Left hindlimb (tissue), 1 donor: ENCODE measurements around the gene NDOR1.

Source experiments
- DNase-seq: peaks from one replicate; pipeline ENCODE4 v3.0.0-alpha.2; 2018

The NDOR1 gene

DNA sequence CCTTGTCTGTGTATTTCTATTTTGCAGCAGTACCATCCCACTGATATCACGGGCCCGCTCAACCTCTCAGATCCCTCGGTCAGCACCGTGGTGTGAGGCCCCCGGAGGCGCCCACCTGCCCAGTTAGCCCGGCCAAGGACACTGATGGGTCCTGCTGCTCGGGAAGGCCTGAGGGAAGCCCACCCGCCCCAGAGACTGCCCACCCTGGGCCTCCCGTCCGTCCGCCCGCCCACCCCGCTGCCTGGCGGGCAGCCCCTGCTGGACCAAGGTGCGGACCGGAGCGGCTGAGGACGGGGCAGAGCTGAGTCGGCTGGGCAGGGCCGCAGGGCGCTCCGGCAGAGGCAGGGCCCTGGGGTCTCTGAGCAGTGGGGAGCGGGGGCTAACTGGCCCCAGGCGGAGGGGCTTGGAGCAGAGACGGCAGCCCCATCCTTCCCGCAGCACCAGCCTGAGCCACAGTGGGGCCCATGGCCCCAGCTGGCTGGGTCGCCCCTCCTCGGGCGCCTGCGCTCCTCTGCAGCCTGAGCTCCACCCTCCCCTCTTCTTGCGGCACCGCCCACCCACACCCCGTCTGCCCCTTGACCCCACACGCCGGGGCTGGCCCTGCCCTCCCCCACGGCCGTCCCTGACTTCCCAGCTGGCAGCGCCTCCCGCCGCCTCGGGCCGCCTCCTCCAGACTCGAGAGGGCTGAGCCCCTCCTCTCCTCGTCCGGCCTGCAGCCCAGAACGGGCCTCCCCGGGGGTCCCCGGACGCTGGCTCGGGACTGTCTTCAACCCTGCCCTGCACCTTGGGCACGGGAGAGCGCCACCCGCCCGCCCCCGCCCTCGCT lies 37.5 kb upstream of the NDOR1 start:
- DNase-seq, result no peak

DNA sequence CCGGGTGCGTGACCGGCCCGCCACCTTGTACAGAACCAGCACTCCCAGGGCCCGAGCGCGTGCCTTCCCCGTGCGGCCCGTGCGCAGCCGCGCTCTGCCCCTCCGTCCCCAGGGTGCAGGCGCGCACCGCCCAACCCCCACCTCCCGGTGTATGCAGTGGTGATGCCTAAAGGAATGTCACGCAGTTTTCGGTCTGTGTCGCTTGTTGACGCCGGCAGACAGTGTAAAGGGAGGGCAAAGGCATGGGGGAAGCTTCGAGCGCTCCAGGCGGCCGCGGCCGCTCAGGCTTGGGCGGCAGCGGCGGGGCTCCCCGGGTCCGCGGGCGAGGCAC lies 37.0 kb upstream of the NDOR1 start:
- DNase-seq, result no peak

DNA sequence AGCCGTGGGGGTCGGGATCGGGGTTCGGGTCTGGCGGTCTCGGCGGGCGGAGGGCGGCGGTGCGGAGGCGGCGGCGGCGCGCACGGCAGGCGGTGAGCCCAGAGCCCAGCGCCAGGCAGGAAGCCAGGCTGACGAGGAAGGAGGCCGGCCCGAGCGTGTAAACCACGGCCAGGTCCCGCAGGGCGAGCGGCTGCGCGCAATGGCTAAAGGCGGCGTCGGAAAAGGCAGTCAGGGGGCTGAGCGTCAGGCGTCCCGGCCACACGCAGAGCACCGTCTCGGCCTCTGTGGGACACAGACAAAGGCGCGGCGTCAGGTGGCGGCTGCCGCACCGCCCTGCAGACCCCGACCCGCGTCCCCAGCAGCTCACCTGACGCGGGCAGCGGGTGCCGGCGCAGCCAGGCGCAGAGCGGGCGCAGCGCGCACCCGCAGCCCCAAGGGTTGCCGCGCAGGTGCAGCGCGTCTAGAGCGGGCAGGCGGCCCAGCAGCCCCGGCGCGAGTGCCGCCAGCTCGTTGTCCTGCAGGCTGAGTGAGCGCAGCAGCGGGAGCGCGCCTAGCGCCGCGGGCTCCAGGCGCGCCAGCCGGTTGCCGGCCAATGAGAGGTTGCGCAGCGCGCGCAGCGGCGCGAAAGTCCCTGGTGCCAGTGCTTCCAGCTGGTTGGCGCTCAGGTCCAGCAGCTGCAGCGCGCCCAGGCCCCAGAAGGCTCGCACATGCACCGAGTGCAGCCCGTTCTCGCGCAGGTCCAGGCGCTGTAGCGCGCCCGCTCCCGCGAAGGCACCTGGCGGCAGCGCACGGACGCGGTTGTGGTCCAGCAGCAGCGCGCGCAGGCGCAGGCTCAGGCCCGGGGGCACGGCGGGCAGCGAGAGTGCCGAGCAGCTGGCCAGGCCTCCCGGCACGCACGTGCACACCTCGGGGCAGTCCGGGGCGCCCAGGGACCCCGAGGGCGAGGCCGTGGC lies 36.3 kb upstream of the NDOR1 start:
- DNase-seq, result no peak

DNA sequence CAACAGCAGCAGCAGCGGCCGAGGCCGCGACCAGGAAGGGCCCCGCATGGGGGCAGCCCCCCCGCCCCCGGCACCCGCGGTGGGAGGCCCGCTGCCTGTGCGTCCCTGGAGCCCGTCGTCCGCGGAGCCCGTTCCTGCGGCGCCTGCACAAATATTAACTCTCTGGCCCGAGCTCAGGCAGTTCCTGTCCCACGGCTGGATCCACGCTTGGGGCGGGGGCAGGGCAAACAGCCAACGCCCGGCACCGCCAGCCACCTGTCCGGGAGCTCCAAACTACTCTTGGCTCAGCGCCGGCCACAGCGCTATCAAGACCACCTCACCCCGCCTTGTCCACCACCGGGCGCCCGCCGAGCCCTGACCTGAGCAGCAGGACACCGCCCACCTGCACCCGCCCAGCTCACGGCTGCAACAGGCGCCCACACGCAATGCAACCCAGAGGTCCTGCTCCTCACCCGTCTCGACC lies 35.6 kb upstream of the NDOR1 start, which contains the start of gene LRRC26:
Gene LRRC26 (minus strand): TSS at position 156 of the 463 bp plus-strand sequence. CDS start 108 bp downstream, at position 48.
- no peak for DNase-seq

DNA sequence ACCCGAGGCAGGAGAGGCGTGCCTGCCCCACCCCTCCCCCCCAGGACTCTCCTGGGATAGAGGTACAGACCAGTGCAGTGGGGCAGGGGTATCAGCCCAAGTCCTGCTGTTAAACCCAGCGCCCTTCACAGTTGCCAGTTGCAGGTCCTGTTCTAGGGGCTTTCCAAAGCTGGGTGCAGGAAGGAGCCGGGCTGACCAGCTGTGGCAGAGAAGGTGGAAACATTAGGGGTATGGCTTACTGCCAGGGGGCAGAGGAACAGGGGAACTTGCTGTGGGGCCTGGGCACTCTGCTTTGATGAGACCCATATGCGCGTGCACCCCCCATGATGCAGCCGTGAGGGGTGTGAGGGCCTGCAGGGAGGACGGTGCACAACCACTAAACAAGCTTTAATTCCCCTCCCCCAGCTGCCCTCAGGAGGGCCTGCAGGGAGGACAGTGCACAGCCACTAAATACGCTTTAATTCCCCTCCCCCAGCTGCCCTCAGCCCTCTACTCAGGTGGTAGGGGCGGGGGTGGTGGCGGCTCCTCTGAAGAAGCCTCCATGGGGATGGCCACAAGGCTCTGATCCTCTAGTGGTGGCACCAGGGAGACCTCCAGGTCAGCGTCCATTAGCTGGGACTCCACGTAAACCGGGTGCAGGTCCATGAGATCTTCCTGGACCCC lies 34.9 kb upstream of the NDOR1 start:
- no peak for DNase-seq

DNA sequence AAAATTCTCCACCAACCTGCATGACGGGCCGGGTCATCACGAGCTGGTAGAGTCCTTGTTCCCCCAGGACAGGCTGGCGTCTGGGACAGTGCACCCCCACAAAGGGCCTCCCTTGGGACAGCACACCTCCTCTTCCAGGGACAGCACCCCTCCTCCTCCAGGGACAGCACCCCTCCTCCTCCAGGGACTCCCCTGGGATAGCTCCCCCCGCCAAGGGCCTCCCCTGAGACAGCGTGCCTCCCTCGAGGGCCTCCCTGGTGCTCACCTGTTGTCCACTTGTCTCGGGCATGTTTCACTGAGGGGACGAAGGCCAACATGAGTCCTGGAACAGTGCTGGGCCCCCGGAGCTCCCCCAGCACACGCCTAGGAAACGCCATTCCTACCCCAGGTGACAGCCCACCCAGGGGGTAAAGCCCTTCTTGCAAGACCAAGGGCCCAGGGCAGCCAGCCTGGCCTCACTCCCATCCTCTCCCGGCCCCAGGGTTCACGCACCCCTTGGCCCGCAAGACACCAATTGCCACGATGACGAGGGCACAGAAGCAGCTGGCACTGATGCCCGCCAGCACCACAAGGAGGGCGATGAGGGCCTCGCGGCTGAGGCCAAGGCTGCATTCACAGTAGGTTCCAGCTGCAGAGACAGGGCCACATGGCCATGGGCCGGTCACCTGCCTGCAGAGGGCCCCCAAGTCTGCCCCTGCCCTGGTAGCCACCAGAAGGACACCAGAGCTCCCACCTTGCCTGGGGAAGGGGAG lies 34.2 kb upstream of the NDOR1 start:
- DNase-seq, result no peak

DNA sequence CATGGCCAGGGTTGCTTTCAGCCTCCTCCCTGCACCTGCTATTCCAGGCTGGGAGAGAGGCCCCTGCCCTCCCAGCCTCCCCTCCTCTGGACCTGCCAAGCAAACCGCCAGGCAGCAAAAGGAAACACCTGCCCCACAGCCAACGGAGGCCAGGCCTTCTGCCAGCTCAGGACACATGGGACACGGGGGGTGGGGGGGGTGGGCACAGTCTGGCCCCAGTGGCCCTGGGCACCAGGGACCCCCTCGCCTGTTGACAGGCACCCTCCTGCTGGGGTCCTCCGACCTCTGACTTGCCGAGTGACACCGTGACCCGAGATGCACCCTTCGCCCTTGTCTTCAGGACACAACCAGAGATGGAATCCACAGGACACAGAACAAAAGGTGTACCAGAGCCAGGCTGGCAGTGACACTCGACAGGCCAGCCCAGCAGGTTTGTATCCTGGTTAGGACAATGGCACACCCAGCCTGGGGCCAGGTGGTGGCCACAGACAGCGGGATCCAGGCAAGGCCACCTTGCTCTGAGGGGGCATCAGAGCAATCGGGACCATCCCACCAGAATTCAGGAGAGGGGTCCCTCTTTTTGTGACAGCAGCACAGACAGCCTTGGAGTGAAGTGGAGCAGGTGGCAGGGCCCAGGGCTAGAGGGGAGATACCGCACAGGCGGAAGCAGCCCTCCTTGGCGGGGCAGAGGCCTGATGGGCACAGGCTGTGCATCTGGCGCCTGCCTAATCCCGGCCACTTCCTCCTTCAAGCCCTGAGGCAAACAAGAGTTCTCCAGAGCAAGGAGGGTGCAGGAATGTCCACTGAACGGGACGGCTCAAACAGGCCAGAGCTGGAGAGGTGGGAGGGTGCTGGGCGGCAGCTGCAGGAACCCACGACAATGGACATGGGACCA lies 32.4 kb upstream of the NDOR1 start:
- no peak for DNase-seq

DNA sequence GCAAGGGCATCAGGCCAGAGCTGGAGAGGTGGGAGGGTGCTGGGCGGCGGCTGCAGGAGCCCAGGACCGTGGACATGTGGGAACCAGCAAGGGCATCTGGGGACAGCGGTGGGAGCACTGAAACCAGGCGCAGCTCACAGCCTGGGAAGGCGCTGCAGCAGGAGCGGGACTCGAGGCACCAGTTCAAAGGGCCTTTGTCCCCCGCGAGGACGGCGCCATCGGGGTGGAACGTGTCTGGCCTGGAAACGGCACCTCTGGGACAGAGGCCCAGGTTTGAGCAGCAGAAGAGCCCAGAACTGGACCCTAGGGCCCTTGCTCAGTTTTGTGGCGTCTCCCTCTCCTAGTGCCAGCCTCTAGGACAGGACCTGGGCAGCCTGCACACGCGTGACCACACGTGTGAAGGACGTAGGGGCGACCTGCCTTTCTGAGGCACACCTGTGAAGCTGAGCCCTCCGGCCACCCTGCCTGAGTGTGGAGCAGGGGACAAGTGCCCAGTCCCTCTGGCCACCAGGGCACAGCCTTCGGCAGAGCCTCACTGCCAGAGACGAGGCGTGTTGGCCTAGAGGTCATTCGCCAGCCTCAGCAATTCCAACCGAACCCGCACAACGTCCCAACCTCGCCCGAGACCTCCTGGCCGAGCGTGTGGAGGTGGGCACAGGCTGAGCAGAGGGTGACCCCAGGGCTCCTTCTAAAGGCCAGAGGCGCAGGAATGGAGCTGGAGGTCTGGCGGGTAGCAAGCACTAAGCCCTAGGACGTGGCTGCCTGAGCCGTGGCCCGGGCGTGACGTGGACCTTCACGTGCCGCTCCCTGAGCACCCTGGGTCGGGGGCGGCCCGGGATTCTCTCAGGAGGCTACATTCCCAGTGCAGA lies 31.5 kb upstream of the NDOR1 start:
- DNase-seq, result no peak

DNA sequence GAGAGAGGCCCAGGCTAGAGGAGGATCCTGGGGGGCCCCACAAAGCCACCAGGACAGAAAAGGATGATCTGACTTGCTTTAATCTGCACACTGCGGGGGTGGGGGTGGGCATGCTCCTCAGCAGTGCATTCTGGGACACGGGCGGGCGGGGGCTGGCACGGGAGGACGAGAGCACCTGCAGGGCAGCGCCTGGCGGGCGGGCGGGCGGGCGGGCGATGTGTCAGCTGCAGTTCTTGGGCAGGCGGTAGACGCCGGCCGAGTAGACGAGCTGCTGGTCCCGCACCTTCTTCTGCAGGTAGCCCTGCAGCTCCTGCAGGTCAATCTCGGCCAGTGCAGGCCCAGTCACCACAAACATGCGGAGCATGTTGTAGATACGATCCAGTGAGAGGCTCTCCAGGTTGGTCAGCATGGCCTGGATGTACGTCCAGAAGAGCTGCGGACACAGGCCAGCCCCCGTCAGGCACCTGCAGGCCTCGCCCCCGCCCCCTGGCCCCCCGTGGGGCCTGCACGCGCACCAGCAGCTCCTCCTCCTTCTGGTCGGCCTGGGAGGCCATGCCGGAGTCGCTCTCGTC lies 30.7 kb upstream of the NDOR1 start:
- no peak for DNase-seq

DNA sequence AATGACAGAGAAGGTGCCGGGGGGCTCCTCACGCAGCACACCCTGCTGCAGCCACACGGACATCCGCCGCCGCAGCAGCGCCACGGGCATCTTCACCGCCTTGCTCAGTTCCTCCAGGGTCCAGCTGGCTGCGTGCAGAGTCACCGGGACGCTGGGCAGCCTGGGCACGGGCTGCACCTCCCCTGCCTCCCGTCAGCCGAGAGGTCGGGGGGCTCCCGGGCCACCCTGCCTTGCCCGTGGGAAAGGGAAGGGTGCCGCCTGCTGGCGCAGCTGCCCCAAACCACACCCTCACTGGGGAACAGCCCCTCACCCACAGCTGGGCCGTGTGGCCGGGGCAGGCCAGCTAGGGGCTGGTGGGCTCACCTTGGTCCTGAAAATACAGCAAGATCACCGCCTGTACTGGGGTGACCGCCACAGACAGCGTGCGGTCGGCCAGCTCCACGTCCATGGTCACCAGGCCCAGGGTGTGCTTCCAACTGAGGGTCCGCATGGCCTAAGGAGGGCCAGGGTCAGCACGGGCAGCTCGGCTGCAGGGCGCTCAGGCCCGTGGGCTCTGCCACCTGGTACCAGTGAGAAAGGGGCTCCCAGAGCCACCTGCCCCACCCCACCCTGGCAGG lies 30.0 kb upstream of the NDOR1 start:
- no peak for DNase-seq

DNA sequence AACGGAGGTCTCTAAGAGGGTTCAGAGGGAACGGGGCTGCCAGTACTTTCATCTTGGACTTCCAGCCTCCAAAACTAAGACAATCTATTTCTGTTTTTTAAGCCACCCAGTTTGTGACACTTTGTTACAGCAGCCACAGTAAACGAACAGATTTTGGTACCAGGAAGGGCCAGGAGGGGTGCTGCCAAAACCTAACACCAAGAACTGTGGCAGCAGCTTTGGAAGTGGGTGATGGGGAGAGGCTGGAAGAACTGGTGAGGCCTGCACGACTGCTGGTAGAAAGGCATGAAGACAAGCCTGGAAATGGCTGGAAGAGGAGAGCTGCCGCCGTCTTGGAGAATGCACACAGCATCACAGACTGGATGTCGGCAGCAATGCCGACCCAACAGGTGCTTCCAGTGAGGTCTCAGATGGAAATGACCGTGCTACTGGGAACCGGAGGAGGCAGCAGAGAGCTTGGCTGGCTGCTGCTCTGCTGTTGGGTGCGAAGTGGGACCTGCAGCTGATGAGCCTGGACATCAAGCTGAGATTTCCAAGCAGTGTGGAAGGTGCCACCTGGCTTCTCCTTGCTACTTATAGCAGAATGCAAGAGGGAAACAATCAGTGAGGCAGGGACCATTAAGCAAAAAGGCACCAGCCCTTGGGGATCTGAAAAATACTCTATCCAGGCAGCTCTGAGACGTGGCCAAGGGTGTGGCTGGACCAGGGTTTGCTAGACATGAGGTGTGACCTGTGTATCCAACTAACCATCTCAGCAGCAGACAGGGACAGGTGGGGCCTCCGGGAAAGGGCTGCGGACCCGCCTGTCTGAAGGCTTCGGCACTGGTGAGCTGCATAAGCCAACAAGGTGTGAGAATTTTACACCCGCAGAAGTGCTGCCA lies 29.0 kb upstream of the NDOR1 start:
- DNase-seq, result no peak

DNA sequence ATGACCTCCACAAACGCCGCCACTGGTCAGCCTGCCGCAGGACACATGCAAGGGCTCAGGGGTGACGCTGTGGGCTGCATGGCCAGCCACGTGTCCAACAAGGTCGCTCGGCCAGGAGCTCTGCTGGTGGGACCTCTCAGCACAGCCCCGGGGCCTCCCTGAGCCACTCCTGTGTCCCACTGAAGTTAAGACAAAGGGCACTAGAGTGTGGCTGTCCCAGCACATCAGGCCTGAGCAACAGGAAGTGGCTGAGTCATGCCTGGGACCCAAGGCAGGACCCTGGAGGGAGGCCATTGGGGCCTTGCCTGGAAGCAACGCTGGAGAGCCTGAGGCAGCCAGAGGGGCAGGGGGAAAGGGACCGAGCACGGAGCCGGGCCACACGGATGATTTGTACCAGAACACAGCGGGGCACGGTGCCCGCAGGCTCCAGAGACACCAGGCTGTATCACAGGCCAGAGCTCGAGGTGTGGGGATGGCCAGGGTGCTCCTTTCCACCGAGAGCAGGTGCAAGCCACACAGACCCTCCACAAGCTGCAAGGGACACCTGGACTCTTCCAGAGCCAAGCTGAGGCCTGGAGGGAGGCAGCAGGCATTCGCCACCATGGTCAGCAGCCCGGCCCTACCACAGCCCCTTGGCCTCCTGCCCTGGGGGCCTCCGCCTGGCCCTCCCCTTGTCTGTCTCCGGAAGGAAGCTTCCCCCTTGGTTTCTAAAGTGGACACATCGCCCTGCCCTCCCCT lies 27.1 kb upstream of the NDOR1 start:
- no peak for DNase-seq

DNA sequence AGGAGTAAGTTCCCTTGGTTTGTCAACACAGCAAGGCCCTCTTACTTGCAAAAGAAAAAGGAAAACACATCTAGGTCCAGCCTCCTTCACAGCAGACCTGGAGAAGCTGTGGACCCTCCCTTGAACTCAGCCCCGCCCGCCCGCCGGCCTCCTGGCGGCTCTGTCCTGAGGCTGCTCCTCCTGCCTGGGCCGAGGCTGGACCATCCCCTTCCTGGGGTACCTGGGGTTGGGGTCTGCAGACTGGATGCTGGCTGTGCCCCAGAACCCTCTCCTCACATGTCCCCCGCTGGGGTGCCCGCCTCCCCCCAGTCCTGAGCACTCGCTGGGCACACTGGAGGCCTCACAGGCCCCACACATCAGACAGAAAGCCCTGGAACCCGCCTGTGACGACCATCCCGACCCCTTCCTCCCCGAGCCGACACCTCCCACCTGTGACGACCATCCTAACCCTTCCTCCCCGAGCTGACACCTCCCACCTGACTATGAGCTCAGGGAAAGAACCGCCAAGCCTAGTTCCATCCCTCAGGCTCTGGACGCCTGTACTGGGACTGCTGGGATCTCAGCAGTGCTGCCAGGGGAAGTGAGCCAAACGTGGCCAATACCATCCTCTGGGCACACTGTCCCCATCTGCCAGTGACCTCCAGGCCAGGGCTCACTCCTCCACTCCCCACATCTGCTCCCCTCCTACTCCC lies 26.4 kb upstream of the NDOR1 start:
- no peak for DNase-seq

DNA sequence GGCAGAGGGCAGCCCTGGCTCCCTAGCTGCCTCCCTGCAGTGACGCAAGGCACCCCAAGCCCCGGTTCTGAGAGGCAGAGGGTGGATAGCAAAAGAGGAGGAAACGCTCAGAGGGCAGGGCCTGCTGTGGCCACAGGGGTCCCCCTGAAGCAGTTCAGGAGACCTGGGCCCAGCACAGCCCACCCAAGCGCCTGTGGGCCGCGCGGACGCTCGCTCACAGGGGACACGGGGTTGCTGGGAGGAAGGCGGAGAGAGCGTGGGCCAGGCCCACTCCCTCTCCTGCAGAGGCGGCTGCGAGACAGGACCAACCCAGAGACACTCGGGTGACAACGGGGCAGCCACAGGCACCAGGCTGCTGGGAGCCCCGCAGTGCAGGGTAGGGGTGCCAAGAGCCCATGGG lies 25.7 kb upstream of the NDOR1 start:
- DNase-seq, result no peak

DNA sequence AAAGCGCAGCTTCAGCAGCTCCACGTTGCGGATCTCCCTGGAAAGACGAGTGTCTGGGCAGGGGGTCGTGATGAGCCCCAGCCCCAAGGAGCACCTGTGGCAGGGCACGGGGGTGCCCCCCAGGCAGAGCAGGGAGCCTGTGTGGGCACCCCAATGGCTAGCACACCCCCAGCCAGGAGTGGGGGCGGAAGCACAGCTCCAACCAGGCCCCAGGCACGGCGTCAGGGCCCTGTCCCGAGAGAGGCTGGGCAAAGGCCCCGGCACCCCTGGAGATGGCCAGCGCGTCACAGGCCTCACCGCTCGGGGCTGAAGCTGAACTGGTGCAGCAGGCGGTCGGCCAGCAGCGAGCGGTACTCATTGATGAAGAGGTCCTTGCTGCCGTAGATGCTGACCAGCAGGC lies 25.0 kb upstream of the NDOR1 start:
- DNase-seq, result no peak

DNA sequence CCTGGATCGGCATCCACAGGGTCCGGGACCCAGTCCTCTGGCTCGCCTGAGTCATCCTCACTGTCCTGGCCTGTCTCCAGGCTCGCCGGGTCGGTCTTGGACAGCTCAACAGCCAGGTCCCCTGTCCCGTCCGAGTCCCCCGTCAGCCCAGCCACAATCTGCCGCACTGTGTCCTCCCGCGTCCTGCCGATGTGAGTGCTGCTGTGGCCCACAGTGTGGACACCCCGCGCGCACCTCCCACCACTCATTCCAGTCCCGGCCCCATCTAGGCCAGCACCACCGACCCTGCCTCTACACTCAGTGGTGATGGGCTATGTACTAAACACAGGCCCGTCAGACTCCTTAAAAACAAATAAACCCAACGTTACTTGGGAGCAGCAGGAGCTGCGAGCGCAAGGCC lies 23.8 kb upstream of the NDOR1 start:
- no peak for DNase-seq

DNA sequence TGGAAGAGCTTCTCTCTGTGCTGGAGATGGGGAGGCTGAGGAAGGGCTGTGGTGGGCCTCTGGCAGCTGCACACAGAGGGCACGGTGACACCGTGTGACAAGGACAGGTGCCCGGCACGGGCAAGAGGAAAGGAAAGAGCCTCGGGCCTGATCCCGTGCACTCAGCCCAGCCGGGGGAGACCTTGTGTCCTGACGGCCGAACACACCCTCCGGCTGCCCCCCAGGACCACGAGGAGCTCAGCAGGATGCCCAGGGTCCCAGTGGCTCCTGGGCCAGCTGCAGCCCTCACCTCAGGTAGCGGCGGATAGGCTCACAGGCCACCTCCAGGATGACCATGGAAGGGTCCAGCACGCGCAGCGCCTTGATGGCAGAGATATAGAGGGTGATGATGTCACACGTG lies 22.7 kb upstream of the NDOR1 start:
- no peak for DNase-seq
